NB4 (cell line): Measurements from ENCODE around the gene GNAO1.

Experiments
- TF ChIP-seq, protein P1 (sequence below): IDR thresholded peaks from one replicate; pipeline ENCODE4 v1.5.1; 2012; ENCODE audit warnings: low read depth, low read length
- TF ChIP-seq, protein P2 (sequence below): IDR thresholded peaks from 2 replicates; pipeline ENCODE4 v1.6.1; 2011; ENCODE audit warnings: low read depth, low read length

DNA sequence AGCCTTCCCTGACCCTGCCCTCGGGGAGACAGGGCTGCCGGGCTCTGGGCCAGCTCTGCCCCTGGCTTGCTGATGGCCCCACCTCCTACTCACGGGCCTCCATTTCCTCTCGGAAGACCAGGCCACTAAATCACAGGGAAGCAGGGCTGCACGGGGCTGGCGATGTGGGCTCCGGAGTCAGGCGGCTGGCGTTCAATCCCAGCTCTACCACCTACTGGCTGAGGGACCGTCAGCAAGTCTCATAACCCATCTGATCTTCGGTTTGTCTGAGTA, 120.7 kb downstream of the GNAO1 start:
- TF ChIP-seq, protein P1, sequence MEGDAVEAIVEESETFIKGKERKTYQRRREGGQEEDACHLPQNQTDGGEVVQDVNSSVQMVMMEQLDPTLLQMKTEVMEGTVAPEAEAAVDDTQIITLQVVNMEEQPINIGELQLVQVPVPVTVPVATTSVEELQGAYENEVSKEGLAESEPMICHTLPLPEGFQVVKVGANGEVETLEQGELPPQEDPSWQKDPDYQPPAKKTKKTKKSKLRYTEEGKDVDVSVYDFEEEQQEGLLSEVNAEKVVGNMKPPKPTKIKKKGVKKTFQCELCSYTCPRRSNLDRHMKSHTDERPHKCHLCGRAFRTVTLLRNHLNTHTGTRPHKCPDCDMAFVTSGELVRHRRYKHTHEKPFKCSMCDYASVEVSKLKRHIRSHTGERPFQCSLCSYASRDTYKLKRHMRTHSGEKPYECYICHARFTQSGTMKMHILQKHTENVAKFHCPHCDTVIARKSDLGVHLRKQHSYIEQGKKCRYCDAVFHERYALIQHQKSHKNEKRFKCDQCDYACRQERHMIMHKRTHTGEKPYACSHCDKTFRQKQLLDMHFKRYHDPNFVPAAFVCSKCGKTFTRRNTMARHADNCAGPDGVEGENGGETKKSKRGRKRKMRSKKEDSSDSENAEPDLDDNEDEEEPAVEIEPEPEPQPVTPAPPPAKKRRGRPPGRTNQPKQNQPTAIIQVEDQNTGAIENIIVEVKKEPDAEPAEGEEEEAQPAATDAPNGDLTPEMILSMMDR, result no peak
- TF ChIP-seq, protein P2, sequence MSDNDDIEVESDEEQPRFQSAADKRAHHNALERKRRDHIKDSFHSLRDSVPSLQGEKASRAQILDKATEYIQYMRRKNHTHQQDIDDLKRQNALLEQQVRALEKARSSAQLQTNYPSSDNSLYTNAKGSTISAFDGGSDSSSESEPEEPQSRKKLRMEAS, result no peak
